HG02943 (cell line): ENCODE data around the gene FDX1.

Experiments
- ATAC-seq: cut with Tn5 transposase; IDR thresholded peaks from one replicate; pipeline ENCODE4 v1.9.1; 2021; ENCODE audit warnings: mild to moderate bottlenecking, low read depth, moderate library complexity; ENCODE audit not compliant: unreplicated experiment

FDX1 gene

GRCh38 chr11:110465231-110465630, 35.5 kb downstream of the FDX1 start:
- no peak for ATAC-seq

- no peak for ATAC-seq
These were observed 37.8 kb downstream of the FDX1 start for GRCh38 chr11:110467556-110467955.

- ATAC-seq: no peak
These were observed 38.4 kb downstream of the FDX1 start for GRCh38 chr11:110468121-110468520.

- ATAC-seq: no peak
These were observed 39.4 kb downstream of the FDX1 start for GRCh38 chr11:110469127-110469526.

- no peak for ATAC-seq
These were observed 41.0 kb downstream of the FDX1 start for GRCh38 chr11:110470716-110471115.

GRCh38 chr11:110471371-110471770, 41.6 kb downstream of the FDX1 start:
- no peak for ATAC-seq

GRCh38 chr11:110472858-110473257, 43.1 kb downstream of the FDX1 start:
- ATAC-seq: no peak

GRCh38 chr11:110473706-110474105, 44.0 kb downstream of the FDX1 start:
- ATAC-seq: no peak

GRCh38 chr11:110474578-110474977, 44.8 kb downstream of the FDX1 start:
- no peak for ATAC-seq

GRCh38 chr11:110475671-110476070, 45.9 kb downstream of the FDX1 start:
- ATAC-seq: no peak

GRCh38 chr11:110478410-110478809, 48.7 kb downstream of the FDX1 start:
- no peak for ATAC-seq

GRCh38 chr11:110479108-110480101, 49.7 kb downstream of the FDX1 start:
- no peak for ATAC-seq

- ATAC-seq: no peak
These were observed 51.8 kb downstream of the FDX1 start for GRCh38 chr11:110481523-110481922.

GRCh38 chr11:110486156-110486555, 56.4 kb downstream of the FDX1 start:
- ATAC-seq: no peak

GRCh38 chr11:110488446-110488845, 58.7 kb downstream of the FDX1 start:
- ATAC-seq: no peak

GRCh38 chr11:110490886-110491285, 61.1 kb downstream of the FDX1 start:
- no peak for ATAC-seq

GRCh38 chr11:110491577-110492320, 62.0 kb downstream of the FDX1 start:
- no peak for ATAC-seq

GRCh38 chr11:110492321-110492685, 62.6 kb downstream of the FDX1 start:
- no peak for ATAC-seq

GRCh38 chr11:110493346-110493745, 63.6 kb downstream of the FDX1 start:
- no peak for ATAC-seq

- no peak for ATAC-seq
These were observed 67.7 kb downstream of the FDX1 start for GRCh38 chr11:110497231-110497978.

- no peak for ATAC-seq
These were observed 71.7 kb downstream of the FDX1 start for GRCh38 chr11:110501428-110501827.
